HepG2 (cell line): ENCODE measurements around the gene PRSS48. TPM values are rescaled to one million over a fixed set of nuclear protein-coding genes. Genes with fewer than 3 reads are reported as not detected.

Experiments used
- AFF4 ChIP-seq: sonication (generic); formaldehyde crosslinking; IDR thresholded peaks from 2 replicates; pipeline ENCODE4 v1.4.0; 2020; ENCODE audit warnings: missing genetic modification reagents
- ATF5 ChIP-seq: sonication (generic); formaldehyde crosslinking; IDR thresholded peaks from 2 replicates; pipeline ENCODE4 v1.4.0; 2020; ENCODE audit warnings: mild to moderate bottlenecking, low read depth, missing genetic modification reagents
- CHD4 ChIP-seq: fragments of 200-600 bp; sonication (generic); IDR thresholded peaks from 2 replicates; pipeline ENCODE4 v1.7.0; 2017; ENCODE audit warnings: mild to moderate bottlenecking, low read length, borderline replicate concordance
- CSRNP2 ChIP-seq: sonication (generic); formaldehyde crosslinking; conservative IDR thresholded peaks from 2 replicates; pipeline ENCODE4 v1.8.0; 2022; ENCODE audit warnings: low read depth, missing genetic modification reagents
- FLYWCH1 ChIP-seq: sonication (generic); formaldehyde crosslinking; IDR thresholded peaks from 2 replicates; pipeline ENCODE4 v1.8.1; 2023; ENCODE audit warnings: mild to moderate bottlenecking, missing genetic modification reagents
- ZBTB21 ChIP-seq: sonication (generic); formaldehyde crosslinking; IDR thresholded peaks from 2 replicates; pipeline ENCODE4 v1.4.0; 2020; ENCODE audit warnings: missing genetic modification reagents
- ZMYM4 ChIP-seq: sonication (generic); formaldehyde crosslinking; IDR thresholded peaks from 2 replicates; pipeline ENCODE4 v1.8.1; 2023; ENCODE audit warnings: mild to moderate bottlenecking, missing genetic modification reagents
- polyA plus RNA-seq, 8 experiments: library from polyadenylated mRNA; depleted of rRNA in 3 of 8; stranded (reverse) in 7 of 8; unstranded in 1 of 8; fragments of >200 nt; fragmentation: Illumina TruSeq in 4 of 8; extraction: Trizol in 4 of 8; gene quantifications; 2 replicates each; pipeline versions ENCODE4 v1.2.1 to v1.2.3, GENCODE V29; 2011 to 2016; ENCODE audit warnings: low read depth in 4 of 8, missing spikeins in 1 of 8, mixed read lengths in 1 of 8; ENCODE audit not compliant: insufficient read depth in 1 of 8
- total RNA-seq, 5 experiments: library from RNA; depleted of rRNA; stranded (reverse); fragments of >200 nt; fragmentation: Illumina TruSeq; extraction: Trizol; gene quantifications; 2 replicates each; pipeline ENCODE4 v1.2.3, GENCODE V29; 2016; ENCODE audit warnings: low read depth in 1 of 5

The PRSS48 gene
- total and polyA plus RNA-seq, 2 of the 13 experiments (the other 11 are each of a cell fraction or from before 2014, with no cell fraction given) = not detected

DNA sequence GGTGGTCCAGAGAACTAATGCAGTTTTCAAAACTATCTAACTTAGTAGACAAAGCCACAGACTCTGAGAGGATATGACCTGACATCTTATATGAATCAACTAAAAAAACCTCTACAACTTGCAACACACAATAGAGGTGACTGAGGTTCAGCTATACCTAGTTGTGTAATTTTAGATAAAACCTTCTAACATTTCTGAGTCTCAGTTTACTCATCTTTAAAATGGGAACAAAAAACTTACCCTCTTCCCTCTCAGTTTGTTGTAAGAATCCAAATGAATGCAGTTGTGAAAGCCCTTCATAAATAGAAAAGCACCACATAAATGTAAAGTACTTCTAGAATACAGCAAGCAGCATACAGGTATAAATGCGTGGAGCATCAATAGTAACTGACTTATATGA, 42.5 kb downstream of the PRSS48 start (continued):
- no peak for TF ChIP-seq AFF4 (CRISPR knock-in tag)
- no peak for TF ChIP-seq FLYWCH1
- TF ChIP-seq ATF5 = no peak
- TF ChIP-seq CHD4 = peak; percentile 62; the same call in 1 of the 2 replicates
- TF ChIP-seq CSRNP2 (CRISPR knock-in tag) = no peak
- TF ChIP-seq ZMYM4 (CRISPR knock-in tag) = no peak
- no peak for TF ChIP-seq ZBTB21 (CRISPR knock-in tag)
